Type B pancreatic cell (in vitro differentiated cells): Measurements from ENCODE around the gene AR. TPM values are rescaled to one million over a fixed set of nuclear protein-coding genes. Genes with fewer than 3 reads are reported as not detected.
"Not testable (repeated sequence)": the region's sequence is repeated elsewhere in the genome, so short reads cannot be mapped to it uniquely, and the experiment has no call there.

Experiments used
- DNase-seq: peaks from one replicate; pipeline ENCODE4 v3.0.0; 2021; ENCODE audit warnings: mixed read lengths; ENCODE audit not compliant: unreplicated experiment; ENCODE audit errors: extremely low spot score
- H3K27ac Mint-ChIP-seq: 2 replicates; pipeline ENCODE4 v1.8.0; 2021; ENCODE audit warnings: mild to moderate bottlenecking, mixed read lengths
- H3K27me3 Mint-ChIP-seq: 2 replicates; pipeline ENCODE4 v1.8.0; 2021; ENCODE audit warnings: mixed read lengths
- H3K36me3 Mint-ChIP-seq: 2 replicates; pipeline ENCODE4 v1.8.0; 2021; ENCODE audit warnings: mixed read lengths
- H3K4me1 Mint-ChIP-seq: one replicate; pipeline ENCODE4 v1.8.0; 2021; ENCODE audit warnings: mixed read lengths; ENCODE audit not compliant: unreplicated experiment
- H3K4me3 Mint-ChIP-seq: 2 replicates; pipeline ENCODE4 v1.8.0; 2021; ENCODE audit warnings: mild to moderate bottlenecking, mixed read lengths
- H3K9me3 Mint-ChIP-seq: 2 replicates; pipeline ENCODE4 v1.8.0; 2021; ENCODE audit warnings: mixed read lengths
- total RNA-seq: library from RNA; stranded (reverse); gene quantifications from 2 replicates; pipeline ENCODE4 v1.2.1, GENCODE V29; 2021; ENCODE audit warnings: low replicate concordance
- TF ChIP-seq, protein P1 (sequence below): fragments of 200-600 bp; sonication (generic); conservative IDR thresholded peaks from 2 replicates; pipeline ENCODE4 v1.5.0; 2021; ENCODE audit warnings: antibody characterized with exemption, mild to moderate bottlenecking

AR gene
- total RNA-seq, 1 donor from 2014 or later: 1.5 TPM

DNA sequence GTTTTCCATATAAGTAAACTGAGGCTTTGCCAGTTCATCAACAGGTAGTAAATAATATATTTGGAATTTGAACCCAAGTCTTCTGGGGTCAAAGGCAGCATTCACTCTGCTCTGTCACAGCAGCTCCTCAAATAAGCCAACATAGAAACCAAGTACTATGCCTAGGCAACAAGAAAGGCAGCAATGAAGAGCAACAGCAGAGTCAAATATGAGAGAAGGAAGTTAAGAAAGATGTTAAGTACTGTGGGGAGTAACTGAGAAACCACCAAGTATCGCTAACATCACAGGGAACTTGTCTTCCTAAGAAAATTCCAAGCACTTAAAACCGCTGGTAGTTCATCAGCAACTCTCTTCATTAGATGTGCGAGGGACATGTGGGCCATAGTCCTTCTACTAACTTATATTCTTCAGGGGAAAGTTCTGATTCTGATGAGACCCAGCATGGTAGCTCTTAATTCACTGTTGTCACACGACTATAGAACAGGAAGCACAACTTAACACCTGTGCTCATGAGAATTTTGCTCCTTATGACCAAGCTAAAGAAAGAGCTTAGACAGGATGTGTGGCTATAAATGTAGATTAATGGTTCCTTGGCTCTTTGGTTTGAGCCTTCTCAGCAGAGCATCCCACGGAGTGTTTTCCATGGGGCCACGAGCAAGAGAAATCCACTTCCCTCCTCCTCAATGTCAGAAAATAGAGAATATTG is 107.8 kb downstream of the AR start:
- no peaks in the 10 kb centered on the region for H3K27me3 Mint-ChIP-seq
- H3K9me3 Mint-ChIP-seq: no peaks in the 10 kb centered on the region

DNA sequence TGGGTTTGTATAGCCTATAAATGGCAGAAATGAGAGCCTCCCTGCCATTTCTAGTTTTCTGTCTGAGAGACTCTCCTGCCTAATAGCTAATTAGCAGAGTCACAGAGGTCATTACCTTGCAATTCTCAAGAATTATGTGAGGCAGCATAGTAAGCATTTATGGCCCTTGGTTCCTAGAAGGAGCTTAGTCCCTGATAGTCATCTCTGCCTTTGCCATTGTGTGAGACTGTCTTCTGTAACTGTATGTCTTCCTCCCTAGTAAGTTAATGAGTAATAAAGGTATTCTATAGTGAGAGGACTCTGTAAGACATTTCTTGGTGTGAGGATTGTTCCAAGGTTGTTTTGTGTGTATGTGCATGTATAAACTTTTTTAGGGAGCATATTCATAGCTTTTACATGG is 108.7 kb downstream of the AR start:
- no peak overlapping the region for H3K27ac Mint-ChIP-seq
- H3K27me3 Mint-ChIP-seq: no peaks in the 10 kb centered on the region

More for the DNA sequence above, 107.8 kb downstream of the AR start:
- Mint-ChIP-seq H3K27ac (no peak overlapping the region), H3K36me3 (no peaks in the 10 kb centered on the region), H3K4me3 (no peak overlapping the region), H3K4me1 (no peaks in the 10 kb centered on the region)
- DNase-seq: no peak
- TF ChIP-seq, protein P1, sequence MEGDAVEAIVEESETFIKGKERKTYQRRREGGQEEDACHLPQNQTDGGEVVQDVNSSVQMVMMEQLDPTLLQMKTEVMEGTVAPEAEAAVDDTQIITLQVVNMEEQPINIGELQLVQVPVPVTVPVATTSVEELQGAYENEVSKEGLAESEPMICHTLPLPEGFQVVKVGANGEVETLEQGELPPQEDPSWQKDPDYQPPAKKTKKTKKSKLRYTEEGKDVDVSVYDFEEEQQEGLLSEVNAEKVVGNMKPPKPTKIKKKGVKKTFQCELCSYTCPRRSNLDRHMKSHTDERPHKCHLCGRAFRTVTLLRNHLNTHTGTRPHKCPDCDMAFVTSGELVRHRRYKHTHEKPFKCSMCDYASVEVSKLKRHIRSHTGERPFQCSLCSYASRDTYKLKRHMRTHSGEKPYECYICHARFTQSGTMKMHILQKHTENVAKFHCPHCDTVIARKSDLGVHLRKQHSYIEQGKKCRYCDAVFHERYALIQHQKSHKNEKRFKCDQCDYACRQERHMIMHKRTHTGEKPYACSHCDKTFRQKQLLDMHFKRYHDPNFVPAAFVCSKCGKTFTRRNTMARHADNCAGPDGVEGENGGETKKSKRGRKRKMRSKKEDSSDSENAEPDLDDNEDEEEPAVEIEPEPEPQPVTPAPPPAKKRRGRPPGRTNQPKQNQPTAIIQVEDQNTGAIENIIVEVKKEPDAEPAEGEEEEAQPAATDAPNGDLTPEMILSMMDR: no peak

DNA sequence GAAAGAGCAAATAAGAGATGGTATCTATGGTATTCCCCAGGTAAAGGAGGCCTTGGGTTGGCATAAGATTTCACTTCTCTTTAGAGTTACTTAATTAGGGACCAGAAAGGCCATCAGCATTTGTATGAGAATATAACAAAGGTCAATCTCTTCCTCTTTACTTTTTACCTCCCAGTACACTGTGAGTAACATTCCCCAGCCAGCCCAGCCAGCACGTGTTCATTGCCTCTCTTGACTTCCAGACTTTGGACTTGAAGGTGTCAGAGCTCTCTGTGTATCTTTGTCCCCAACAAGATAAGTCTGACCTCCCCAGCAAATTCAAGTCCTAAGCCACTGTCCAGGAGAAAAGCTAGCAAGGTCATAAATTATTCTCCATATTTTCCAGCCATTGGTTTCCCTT is 110.5 kb downstream of the AR start:
- no peaks in the 10 kb centered on the region for H3K9me3 Mint-ChIP-seq
- no peak overlapping the region for H3K27ac Mint-ChIP-seq

More for the DNA sequence above, 108.7 kb downstream of the AR start:
- TF ChIP-seq, protein P1: no peak
- H3K4me3 Mint-ChIP-seq: no peak overlapping the region
- no peak for DNase-seq
- H3K36me3 Mint-ChIP-seq: no peaks in the 10 kb centered on the region
- H3K4me1 Mint-ChIP-seq: no peaks in the 10 kb centered on the region
- no peaks in the 10 kb centered on the region for H3K9me3 Mint-ChIP-seq

DNA sequence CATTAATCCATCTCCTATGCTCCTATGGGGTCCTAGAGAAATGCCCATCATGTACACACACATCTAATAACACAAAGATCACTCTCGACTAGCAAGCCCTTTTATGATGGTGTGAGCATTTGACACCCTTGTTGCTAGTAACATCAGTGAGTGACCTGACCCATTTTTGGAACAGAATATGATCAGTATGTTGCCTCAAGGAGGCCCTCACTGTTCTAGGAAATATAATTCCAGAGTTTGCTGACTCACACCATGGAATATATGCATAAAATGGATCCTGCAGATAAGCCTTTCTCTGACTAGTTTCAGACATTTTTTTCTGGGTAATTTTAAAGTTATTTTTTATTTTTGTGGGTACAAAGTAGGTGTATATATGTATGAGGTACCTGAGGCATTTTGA is 121.8 kb downstream of the AR start:
- H3K9me3 Mint-ChIP-seq: peaks cover 4% of the 10 kb centered on the region
- no peaks in the 10 kb centered on the region for H3K27me3 Mint-ChIP-seq
- no peak overlapping the region for H3K4me3 Mint-ChIP-seq
- H3K27ac Mint-ChIP-seq: no peak overlapping the region
- no peaks in the 10 kb centered on the region for H3K4me1 Mint-ChIP-seq
- TF ChIP-seq, protein P1: no peak
- no peak for DNase-seq
- H3K36me3 Mint-ChIP-seq: no peaks in the 10 kb centered on the region

More for the DNA sequence above, 110.5 kb downstream of the AR start:
- Mint-ChIP-seq H3K36me3 (no peaks in the 10 kb centered on the region), H3K4me3 (no peak overlapping the region), H3K27me3 (no peaks in the 10 kb centered on the region), H3K4me1 (no peaks in the 10 kb centered on the region)
- TF ChIP-seq, protein P1: no peak
- no peak for DNase-seq

DNA sequence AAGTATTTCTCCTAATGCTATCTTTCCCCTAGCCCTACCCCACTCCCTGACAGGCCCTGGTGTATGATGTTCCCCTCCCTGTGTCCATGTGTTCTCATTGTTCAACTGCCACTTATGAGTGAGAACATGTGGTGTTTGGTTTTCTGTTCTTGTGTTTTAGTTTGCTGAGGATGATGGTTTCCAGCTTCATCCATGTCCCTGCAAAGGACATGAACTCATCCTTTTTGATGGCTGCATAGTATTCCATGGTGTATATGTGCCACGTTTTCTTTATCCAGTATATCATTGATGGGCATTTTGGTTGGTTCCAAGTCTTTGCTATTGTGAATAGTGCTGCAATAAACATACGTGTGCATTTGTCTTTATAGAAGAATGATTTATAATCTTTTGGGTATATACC is 126.9 kb downstream of the AR start:
- H3K9me3 Mint-ChIP-seq, H3K27me3 Mint-ChIP-seq, DNase-seq, H3K4me1 Mint-ChIP-seq, H3K36me3 Mint-ChIP-seq, H3K4me3 Mint-ChIP-seq, H3K27ac Mint-ChIP-seq: not testable (repeated sequence)

DNA sequence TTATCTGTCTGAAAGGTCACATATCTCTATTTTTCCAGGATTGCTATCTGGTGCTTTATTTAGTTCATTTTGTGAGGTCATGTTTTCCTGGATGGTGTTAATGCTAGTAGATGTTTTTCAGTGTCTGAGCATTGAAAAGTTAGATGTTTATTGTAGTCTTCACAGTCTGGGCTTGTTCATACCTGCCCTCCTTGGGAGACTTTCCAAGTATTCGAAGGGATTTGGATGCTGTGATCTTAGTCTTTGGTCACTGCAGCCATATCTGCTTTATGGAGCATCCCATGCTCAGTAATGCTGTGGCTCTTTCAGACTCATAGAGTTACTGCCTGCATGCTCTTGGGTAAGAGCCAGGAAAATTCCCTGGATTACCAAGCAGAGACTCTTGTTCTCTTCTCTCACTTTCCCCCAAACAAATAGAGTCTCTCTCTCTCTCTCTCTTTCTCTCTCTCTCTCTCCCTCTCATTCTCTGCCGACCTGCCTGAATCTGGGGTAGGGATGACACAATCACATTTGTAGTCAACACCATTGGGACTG is 130.0 kb downstream of the AR start:
- no peaks in the 10 kb centered on the region for H3K9me3 Mint-ChIP-seq
- H3K4me3 Mint-ChIP-seq: no peak overlapping the region
- no peaks in the 10 kb centered on the region for H3K4me1 Mint-ChIP-seq
- no peaks in the 10 kb centered on the region for H3K36me3 Mint-ChIP-seq
- DNase-seq: no peak
- no peaks in the 10 kb centered on the region for H3K27me3 Mint-ChIP-seq
- no peak overlapping the region for H3K27ac Mint-ChIP-seq
- TF ChIP-seq, protein P1: no peak
